CD4-positive, alpha-beta T cell (primary cell): ENCODE measurements around the gene FGFRL1. TPM values are rescaled to one million over a fixed set of nuclear protein-coding genes. Genes with fewer than 3 reads are reported as not detected.

Source experiments
- ATAC-seq: fragments of 200-7000 bp; cut with Tn5 transposase; one replicate; pipeline ENCODE4 v1.10.0; 2022; ENCODE audit warnings: mild to moderate bottlenecking; ENCODE audit not compliant: poor library complexity
- CTCF ChIA-PET: fragments of 350-600 bp; sonication (Branson Sonifier 250); formaldehyde crosslinking; loops from one replicate; lab custom pipeline; 2021; ENCODE audit warnings: antibody characterized with exemption, inconsistent platforms; lab: Charles Lee
- POLR2A ChIA-PET: fragments of 350-600 bp; sonication (Branson Sonifier 250); formaldehyde crosslinking; loops from one replicate; lab custom pipeline; 2021; ENCODE audit warnings: antibody characterized with exemption, inconsistent platforms; lab: Charles Lee
- DNase-seq, 14 experiments: peaks; one replicate each; pipeline ENCODE4 v3.0.0-alpha.2; 2013 to 2020; ENCODE audit warnings: mixed read lengths in 2 of 14
- H3K27ac ChIP-seq, 2 donors: one replicate each; pipeline versions ENCODE4 v1.5.1 to v1.7.0; 2013; ENCODE audit warnings: low read length in 2 of 2, low read depth in 1 of 2, mild to moderate bottlenecking in 1 of 2
- H3K27me3 ChIP-seq, 2 experiments: 1 replicate in 1 of 2; 2 replicates in 1 of 2; pipeline versions ENCODE4 v1.6.1 to v1.7.0; 2013; ENCODE audit warnings: low read length in 2 of 2, control low read depth in 1 of 2, mild to moderate bottlenecking in 1 of 2, moderate library complexity in 1 of 2; ENCODE audit not compliant: insufficient read depth in 2 of 2, control insufficient read depth in 1 of 2
- H3K36me3 ChIP-seq: one replicate; pipeline ENCODE4 v1.6.1; 2013; ENCODE audit warnings: low read length, control low read depth; ENCODE audit not compliant: insufficient read depth
- H3K4me1 ChIP-seq: one replicate; pipeline ENCODE4 v1.6.1; 2013; ENCODE audit warnings: low read length, control low read depth; ENCODE audit not compliant: insufficient read depth
- H3K4me3 ChIP-seq: one replicate; pipeline ENCODE4 v1.5.1; 2013; ENCODE audit warnings: mild to moderate bottlenecking, low read length, moderate library complexity
- H3K9me3 ChIP-seq, 2 experiments: 1 replicate in 1 of 2; 2 replicates in 1 of 2; pipeline versions ENCODE4 v1.6.1 to v1.7.0; 2013; ENCODE audit warnings: low read length in 2 of 2, mild to moderate bottlenecking in 2 of 2, control low read depth in 1 of 2, moderate library complexity in 1 of 2; ENCODE audit not compliant: control insufficient read depth in 1 of 2, insufficient read depth in 1 of 2
- H3K27ac Mint-ChIP-seq: one replicate; pipeline ENCODE4 v1.8.0; 2020; ENCODE audit warnings: mixed read lengths
- H3K27me3 Mint-ChIP-seq: one replicate; pipeline ENCODE4 v1.8.0; 2021; ENCODE audit warnings: mixed read lengths
- H3K36me3 Mint-ChIP-seq: one replicate; pipeline ENCODE4 v1.8.0; 2021; ENCODE audit warnings: low read depth, mixed read lengths
- H3K4me1 Mint-ChIP-seq: one replicate; pipeline ENCODE4 v1.8.0; 2021; ENCODE audit warnings: low read depth, mixed read lengths
- H3K4me3 Mint-ChIP-seq: one replicate; pipeline ENCODE4 v1.8.0; 2020; ENCODE audit warnings: mild to moderate bottlenecking, mixed read lengths
- H3K9me3 Mint-ChIP-seq: one replicate; pipeline ENCODE4 v1.8.0; 2020; ENCODE audit warnings: mixed read lengths
- CTCF ChIP-seq: fragments of 200-600 bp; IDR thresholded peaks from one replicate; pipeline ENCODE4 v1.8.0; 2022; ENCODE audit warnings: antibody characterized with exemption, mild to moderate bottlenecking
- intact Hi-C, 2 experiments: fragments of 100-400 bp; cut with DNase I in 1 of 2; cut with micrococcal nuclease in 1 of 2; formaldehyde crosslinking; loops; one replicate each; pipeline versions ENCODE4 v1.15.1 to v1.9.0; 2023 to 2025; cut with DNase I, micrococcal nuclease
- total RNA-seq, 174 experiments: library from RNA in 2 of 174; stranded (reverse) in 2 of 174; gene quantifications; one replicate each; pipeline ENCODE4 v1.2.3 and lab custom pipeline; 2021 to 2026

Gene FGFRL1
- total RNA-seq, 2 experiments from 2014 or later = 21.8 to 25.0 TPM

GRCh38 chr4:986879-987623 is 24.4 kb upstream of the FGFRL1 start, which contains the start of gene IDUA:
Gene IDUA (plus strand): TSS chr4:987044. CDS start chr4:987085, 41 bp downstream.
- Mint-ChIP-seq H3K9me3 (no peaks in the 10 kb centered on the region), H3K36me3 (no peaks in the 10 kb centered on the region), H3K4me3 (peak within 1 kb of the TSS; percentile 94), H3K27ac (peak within 1 kb of the TSS; percentile 82), H3K27me3 (no peaks in the 10 kb centered on the region), H3K4me1 (peaks cover 25% of the 10 kb centered on the region)
- no peaks in the 10 kb centered on the region for H3K27me3 ChIP-seq
- ChIA-PET CTCF (interaction anchor here (0.6 to 1.8 kb wide), 5 partner anchors 14 to 245 kb away, joined by 3 to 11 read pairs (median 3); partner anchors contain the start of genes DGKQ, GAK and TMEM175), POLR2A (interaction anchor here (1.0 to 2.5 kb wide), 6 partner anchors 14 to 313 kb away, joined by 3 to 17 read pairs (median 4); partner anchors contain the start of genes ATP5ME, DGKQ, GAK and MYL5)
- DNase-seq (peak; percentile 73 to 93 (median 86)), ATAC-seq (peak; percentile 84)
- TF ChIP-seq CTCF = peak; percentile 57
- H3K27ac ChIP-seq = peak within 1 kb of the TSS; percentile 41 to 46
- H3K4me3 ChIP-seq = peak within 1 kb of the TSS; percentile 78
- H3K9me3 ChIP-seq = no peaks in the 10 kb centered on the region
- peaks cover 36% of the 10 kb centered on the region for H3K4me1 ChIP-seq
- intact Hi-C loops = loop anchor here (1.0 to 10.0 kb wide), 7 partner anchors 14 to 742 kb away; partner anchors contain the start of genes GAK (in 2 of the 2), TMEM175 (in 2 of the 2), ATP5ME (in 1 of the 2) and DGKQ (in 1 of the 2)
- H3K36me3 ChIP-seq = peaks cover 6% of the 10 kb centered on the region

GRCh38 chr4:987624-988513 is 23.6 kb upstream of the FGFRL1 start:
- Histone ChIP-seq H3K4me1 (peaks cover 36% of the 10 kb centered on the region), H3K27me3 (no peaks in the 10 kb centered on the region), H3K27ac (no peak overlapping the region), H3K36me3 (peaks cover 6% of the 10 kb centered on the region), H3K9me3 (no peaks in the 10 kb centered on the region), H3K4me3 (peak overlapping the region; percentile 78)
- Mint-ChIP-seq H3K27me3 (no peaks in the 10 kb centered on the region), H3K4me3 (peak overlapping the region; percentile 86), H3K36me3 (no peaks in the 10 kb centered on the region), H3K4me1 (peaks cover 25% of the 10 kb centered on the region), H3K9me3 (no peaks in the 10 kb centered on the region), H3K27ac (no peak overlapping the region)
- ChIA-PET POLR2A (interaction anchor here (1.0 to 2.5 kb wide), 5 partner anchors 15 to 314 kb away, joined by 3 to 17 read pairs (median 5); partner anchors contain the start of genes ATP5ME, DGKQ, GAK and MYL5), CTCF (interaction anchor here (0.6 to 1.8 kb wide), 5 partner anchors 15 to 246 kb away, joined by 3 to 11 read pairs (median 3); partner anchors contain the start of genes DGKQ, GAK and TMEM175)
- DNase-seq = no peak
- no peak for ATAC-seq
- intact Hi-C loops = loop anchor here (1.0 to 10.0 kb wide), 7 partner anchors 15 to 743 kb away; partner anchors contain the start of genes GAK (in 2 of the 2), TMEM175 (in 2 of the 2), ATP5ME (in 1 of the 2) and DGKQ (in 1 of the 2)
- TF ChIP-seq CTCF = no peak
